NCI-H2107 treated with DMSO at 0.1 percent for 48 hours (cell line): Measurements from ENCODE around the gene TRAPPC10.
"Not testable (repeated sequence)": the region's sequence is repeated elsewhere in the genome, so short reads cannot be mapped to it uniquely, and the experiment has no call there.

Experiments used
- DNase-seq: peaks from one replicate; lab custom pipeline; 2025; ENCODE audit not compliant: unreplicated experiment; lab: John Stamatoyannopoulos, UW

The TRAPPC10 gene

GRCh38 chr21:44139787-44140551, 127.9 kb downstream of the TRAPPC10 start:
- DNase-seq = not testable (repeated sequence)

GRCh38 chr21:44140552-44140932, 128.4 kb downstream of the TRAPPC10 start:
- not testable (repeated sequence) for DNase-seq

DNA sequence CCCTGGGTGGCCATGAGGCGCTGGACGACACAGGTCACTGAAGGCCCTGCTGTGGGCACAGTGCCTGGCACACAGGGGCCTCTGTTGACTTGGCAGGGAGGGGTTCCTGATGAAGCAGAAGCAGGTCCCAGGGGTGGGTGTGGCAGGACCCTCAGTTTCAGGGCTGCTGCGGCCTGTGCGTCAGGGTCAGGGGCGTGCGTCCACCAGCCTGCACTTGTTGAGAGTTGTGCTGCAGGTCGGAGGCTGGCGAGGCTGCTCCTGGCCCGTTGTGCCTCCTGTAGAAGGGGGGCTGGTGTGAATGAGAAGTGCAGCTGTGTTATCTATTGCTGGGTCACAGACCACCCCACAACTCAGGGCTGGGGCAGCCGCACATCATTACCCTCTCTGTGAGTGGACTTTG, 130.4 kb downstream of the TRAPPC10 start:
- not testable (repeated sequence) for DNase-seq

DNA sequence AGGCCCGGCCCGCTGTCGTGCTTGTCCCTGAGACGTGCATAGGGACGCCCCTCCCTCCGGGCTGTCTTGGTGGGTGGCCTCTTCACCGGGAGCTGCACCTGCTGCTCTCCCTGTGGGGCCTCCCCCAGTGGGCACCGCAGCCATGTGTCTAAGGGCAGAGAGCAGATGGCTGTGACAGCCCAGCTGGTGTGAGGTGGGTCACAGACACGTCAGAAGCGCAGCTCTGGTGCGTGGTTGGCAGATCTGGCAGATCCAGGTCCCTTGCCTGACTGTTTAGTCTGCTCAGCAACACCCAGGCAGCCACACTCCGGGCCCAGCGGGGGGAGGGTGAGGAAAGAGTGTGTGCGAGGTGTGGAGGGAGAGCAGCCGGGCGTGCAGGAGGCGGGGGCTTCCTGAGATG, 131.3 kb downstream of the TRAPPC10 start:
- not testable (repeated sequence) for DNase-seq

- not testable (repeated sequence) for DNase-seq
Observed at GRCh38 chr21:44143996-44144395, 131.9 kb downstream of the TRAPPC10 start.

GRCh38 chr21:44144784-44145602, 132.9 kb downstream of the TRAPPC10 start:
- DNase-seq = not testable (repeated sequence)

DNA sequence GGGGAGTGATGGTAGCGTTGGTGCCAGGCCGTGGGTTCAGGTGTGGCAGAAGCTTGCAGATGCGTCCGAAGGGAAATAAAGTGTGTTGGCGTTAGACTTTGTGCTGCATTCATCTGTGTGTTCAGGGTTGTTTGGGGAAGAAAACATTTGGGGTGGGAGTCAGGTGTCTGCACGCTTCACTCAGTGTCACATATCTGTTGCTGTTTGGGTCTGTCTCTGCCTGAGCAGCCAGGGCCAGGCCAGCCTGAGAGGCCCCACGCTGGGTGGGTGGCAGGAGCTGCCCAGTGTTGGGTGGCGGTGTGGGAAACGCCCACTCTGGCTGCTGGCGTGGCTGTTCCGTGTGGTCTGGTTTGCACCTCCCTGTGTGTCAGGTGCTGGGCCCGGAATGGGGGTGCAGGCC, 133.5 kb downstream of the TRAPPC10 start:
- DNase-seq = not testable (repeated sequence)

DNA sequence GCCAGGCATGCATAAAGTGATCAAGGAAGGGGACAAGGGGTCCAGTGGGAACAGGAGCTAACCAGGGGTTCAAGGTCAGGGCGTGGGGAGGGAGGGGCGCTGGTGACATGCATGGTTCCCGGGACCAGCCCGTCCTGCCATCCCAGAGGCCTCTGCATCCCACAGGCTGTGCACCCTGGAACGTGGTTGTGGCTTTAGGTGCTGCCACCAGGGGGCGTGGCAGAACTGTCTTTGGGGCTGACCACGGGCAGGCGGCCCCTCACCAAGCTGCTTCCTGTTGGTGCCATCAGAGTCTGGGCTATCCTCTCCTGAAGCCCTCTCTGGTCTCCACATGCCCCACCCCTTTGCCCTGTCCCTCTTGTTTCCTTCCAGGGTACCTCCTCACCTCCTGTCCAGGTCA, 135.0 kb downstream of the TRAPPC10 start:
- not testable (repeated sequence) for DNase-seq

DNA sequence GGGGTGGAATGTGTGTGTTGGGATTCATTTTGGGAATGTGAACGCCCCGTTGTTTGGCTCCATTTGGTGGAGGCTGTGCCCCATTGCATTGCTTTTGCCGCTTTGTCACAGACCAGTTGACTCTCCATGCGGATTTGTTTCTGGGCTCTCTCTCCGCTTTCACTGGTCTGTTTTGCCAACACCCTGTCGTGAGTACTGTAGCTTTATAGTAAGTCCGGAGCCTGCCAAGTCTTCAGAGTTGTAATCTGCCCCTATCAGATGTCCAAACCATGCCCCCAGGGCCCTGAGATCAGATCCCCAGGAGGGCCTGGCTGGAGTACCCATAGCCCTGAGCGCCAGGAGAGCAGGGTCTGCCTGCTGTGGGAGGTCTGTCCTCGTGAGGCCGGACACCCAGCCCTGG, 138.1 kb downstream of the TRAPPC10 start:
- not testable (repeated sequence) for DNase-seq

DNA sequence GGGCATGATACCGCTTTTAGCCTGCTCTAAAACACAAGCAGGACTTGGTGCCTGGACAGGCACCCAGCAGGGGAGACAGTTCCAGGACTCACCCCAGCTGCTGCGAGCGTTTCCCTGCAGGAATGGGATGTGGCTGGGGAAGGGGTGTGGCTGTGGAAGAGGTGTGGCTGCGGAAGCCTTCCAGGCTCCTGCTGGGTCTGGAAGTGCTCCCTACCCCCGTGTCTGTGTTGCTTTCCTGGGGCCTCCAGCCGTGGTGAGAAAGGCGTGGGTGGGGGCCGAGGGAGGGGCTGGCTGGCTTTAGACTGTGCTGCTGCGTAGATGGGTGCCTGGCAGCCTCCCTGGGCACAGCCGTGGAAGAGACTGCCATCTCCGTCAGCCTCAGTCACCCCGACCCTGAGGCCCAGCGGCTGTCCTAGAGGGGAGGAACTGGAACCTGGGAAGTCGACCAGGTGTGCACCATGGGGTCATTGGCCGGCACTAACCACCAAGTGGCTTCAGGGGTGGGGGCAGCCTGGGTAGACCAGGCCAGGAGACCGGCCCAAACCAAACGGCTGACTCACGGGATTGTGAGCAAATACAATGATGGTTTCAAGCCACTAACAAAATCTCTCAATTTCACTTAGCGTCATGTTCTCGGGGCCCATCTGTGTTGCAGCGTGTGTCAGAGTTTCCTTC, 141.2 kb downstream of the TRAPPC10 start:
- DNase-seq = not testable (repeated sequence)

GRCh38 chr21:44153889-44154228, 141.8 kb downstream of the TRAPPC10 start:
- not testable (repeated sequence) for DNase-seq

DNA sequence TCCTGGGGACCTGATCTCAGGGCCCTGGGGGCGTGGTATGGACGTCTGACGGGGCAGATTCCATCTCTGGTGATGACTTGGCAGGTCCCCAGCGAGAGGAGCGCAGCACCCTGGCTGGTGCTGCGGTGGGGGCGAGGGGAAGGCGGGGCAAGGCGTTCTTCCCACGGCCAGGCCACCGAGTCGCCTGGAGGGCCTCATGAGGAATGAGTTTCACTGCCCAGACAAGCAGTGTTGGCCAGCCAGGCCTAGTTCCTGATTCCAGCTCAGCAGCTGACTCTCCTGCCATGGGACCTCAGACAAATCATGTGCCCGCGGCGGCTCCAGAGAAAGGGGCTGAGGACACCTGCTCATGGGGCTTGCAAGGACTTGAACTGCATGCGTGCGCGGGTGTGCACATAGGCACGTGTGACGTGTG, 142.7 kb downstream of the TRAPPC10 start:
- DNase-seq = not testable (repeated sequence)

DNA sequence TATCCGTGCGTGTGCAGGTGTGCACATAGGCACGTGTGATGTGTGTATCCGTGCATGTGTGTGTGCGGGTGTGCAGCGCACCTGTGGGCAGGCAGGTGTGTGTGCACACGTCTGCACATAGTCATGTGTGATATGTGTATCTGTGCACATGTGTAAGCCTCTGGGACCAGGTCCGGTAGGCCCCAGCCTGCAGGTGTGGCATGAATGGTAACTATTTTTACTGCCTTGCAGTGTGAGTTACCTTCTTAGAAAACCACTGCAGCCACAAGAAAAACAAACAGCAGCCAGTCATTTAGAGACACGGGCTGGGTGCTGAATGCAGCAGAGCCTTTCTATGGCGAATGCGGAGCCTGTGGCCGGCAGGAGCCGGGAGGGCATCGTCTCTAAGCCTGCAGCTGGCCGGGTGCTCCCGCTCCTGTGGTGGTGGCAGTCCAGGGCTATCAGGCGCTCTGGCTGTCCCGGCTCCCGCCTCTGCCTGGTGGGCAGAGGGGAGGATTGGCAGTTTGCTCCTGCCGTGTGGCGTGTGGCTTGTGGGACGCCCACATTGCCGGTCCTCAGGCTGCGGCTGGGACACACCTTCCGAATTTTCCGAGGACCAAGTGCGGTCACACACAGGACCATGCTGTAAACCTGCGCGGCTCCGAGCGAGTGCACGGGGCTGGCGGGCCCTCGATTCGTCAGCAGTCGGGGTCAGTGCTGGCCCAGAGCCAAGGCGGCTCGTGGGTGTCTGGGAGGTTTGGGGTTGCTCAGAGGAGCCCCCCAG, 143.3 kb downstream of the TRAPPC10 start:
- DNase-seq = not testable (repeated sequence)

- DNase-seq = not testable (repeated sequence)
Observed at GRCh38 chr21:44155994-44156380, 143.9 kb downstream of the TRAPPC10 start.
